Measurements from ENCODE around the gene IGSF6. TPM values are rescaled to one million over a fixed set of nuclear protein-coding genes. Genes with fewer than 3 reads are reported as not detected.

IGSF6 gene
- total and polyA plus RNA-seq, 2 of the 13 experiments (the other 11 are each of a cell fraction or from before 2014, with no cell fraction given) = not detected

DNA sequence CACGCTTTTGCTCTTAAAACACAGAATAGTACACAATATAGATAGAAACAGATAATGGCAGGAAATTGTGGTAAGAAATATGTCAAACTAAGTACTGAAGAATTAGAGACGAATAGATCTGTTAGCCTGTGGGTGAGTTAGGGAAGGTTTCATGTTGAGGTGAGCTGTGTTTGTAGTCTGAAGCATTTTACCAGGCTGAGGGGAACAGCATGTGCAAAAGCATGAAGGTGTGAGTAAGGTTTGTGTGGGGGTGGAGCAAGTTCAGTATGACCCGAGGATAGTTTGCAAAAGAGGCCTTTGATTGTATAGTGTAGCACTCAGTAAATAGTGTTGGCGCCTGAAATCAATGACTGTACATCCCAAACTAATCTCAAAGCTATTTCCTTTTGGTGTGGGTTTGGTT, 13.8 kb downstream of the IGSF6 start (continued):
- TF ChIP-seq, protein P1, sequence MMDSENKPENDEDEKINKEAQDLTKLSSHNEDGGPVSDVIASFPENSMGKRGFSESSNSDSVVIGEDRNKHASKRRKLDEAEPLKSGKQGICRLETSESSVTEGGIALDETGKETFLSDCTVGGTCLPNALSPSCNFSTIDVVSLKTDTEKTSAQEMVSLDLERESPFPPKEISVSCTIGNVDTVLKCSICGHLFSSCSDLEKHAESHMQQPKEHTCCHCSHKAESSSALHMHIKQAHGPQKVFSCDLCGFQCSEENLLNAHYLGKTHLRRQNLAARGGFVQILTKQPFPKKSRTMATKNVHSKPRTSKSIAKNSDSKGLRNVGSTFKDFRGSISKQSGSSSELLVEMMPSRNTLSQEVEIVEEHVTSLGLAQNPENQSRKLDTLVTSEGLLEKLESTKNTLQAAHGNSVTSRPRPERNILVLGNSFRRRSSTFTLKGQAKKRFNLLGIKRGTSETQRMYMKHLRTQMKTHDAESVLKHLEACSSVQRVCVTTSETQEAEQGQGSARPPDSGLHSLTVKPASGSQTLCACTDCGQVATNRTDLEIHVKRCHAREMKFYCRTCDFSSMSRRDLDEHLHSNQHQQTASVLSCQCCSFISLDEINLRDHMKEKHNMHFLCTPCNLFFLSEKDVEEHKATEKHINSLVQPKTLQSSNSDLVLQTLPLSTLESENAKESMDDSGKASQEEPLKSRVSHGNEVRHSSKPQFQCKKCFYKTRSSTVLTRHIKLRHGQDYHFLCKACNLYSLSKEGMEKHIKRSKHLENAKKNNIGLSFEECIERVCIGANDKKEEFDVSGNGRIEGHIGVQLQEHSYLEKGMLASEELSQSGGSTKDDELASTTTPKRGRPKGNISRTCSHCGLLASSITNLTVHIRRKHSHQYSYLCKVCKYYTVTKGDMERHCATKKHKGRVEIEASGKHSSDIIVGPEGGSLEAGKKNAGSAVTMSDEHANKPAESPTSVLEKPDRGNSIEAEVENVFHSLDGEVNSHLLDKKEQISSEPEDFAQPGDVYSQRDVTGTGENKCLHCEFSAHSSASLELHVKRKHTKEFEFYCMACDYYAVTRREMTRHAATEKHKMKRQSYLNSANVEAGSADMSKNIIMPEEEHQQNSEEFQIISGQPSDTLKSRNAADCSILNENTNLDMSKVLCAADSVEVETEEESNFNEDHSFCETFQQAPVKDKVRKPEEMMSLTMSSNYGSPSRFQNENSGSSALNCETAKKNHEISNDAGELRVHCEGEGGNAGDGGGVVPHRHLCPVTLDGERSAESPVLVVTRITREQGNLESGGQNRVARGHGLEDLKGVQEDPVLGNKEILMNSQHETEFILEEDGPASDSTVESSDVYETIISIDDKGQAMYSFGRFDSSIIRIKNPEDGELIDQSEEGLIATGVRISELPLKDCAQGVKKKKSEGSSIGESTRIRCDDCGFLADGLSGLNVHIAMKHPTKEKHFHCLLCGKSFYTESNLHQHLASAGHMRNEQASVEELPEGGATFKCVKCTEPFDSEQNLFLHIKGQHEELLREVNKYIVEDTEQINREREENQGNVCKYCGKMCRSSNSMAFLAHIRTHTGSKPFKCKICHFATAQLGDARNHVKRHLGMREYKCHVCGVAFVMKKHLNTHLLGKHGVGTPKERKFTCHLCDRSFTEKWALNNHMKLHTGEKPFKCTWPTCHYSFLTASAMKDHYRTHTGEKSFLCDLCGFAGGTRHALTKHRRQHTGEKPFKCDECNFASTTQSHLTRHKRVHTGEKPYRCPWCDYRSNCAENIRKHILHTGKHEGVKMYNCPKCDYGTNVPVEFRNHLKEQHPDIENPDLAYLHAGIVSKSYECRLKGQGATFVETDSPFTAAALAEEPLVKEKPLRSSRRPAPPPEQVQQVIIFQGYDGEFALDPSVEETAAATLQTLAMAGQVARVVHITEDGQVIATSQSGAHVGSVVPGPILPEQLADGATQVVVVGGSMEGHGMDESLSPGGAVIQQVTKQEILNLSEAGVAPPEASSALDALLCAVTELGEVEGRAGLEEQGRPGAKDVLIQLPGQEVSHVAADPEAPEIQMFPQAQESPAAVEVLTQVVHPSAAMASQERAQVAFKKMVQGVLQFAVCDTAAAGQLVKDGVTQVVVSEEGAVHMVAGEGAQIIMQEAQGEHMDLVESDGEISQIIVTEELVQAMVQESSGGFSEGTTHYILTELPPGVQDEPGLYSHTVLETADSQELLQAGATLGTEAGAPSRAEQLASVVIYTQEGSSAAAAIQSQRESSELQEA (CRISPR knock-in tag; IDR thresholded peaks at IDR 0.05; ENCODE audit: not compliant biosample characterization) = no peak
- TF ChIP-seq ZMYM2 (CRISPR knock-in tag; IDR thresholded peaks at IDR 0.05) (peak; percentile 93), HCFC1 (IDR thresholded peaks at IDR 0.05; ENCODE audit: low read depth, low read length) (no peak), IKZF1 (IDR thresholded peaks at IDR 0.05) (no peak), BCL6 (CRISPR knock-in tag; IDR thresholded peaks at IDR 0.05) (peak; percentile 73), KLF13 (CRISPR knock-in tag; IDR thresholded peaks at IDR 0.05) (no peak), CAMTA2 (CRISPR knock-in tag; IDR thresholded peaks at IDR 0.05; ENCODE audit: borderline replicate concordance) (no peak), ATM (IDR thresholded peaks at IDR 0.05; ENCODE audit: borderline replicate concordance) (no peak), ARNT (IDR thresholded peaks at IDR 0.05) (no peak), SMAD1 (CRISPR knock-in tag; IDR thresholded peaks at IDR 0.05; ENCODE audit: borderline replicate concordance, low read depth) (no peak), SAP130 (CRISPR knock-in tag; IDR thresholded peaks at IDR 0.05; ENCODE audit: low read depth) (peak; percentile 79), KDM3A (CRISPR knock-in tag; IDR thresholded peaks at IDR 0.05; ENCODE audit: low read depth) (no peak; the same call in 1 of the 2 replicates), RXRA (CRISPR knock-in tag; IDR thresholded peaks at IDR 0.05) (peak; percentile 64; the same call in 1 of the 2 replicates), SIN3A (IDR thresholded peaks at IDR 0.05; ENCODE audit: borderline replicate concordance, low read depth, low read length) (no peak), GATAD2A (CRISPR knock-in tag; IDR thresholded peaks at IDR 0.05) (peak; percentile 81), ZNF746 (CRISPR knock-in tag; IDR thresholded peaks at IDR 0.05) (no peak), ATAD3A (CRISPR knock-in tag; IDR thresholded peaks at IDR 0.05) (no peak), MTF1 (CRISPR knock-in tag; IDR thresholded peaks at IDR 0.05) (no peak), NFATC3 (CRISPR knock-in tag; IDR thresholded peaks at IDR 0.05) (no peak), ZBTB20 (CRISPR knock-in tag; IDR thresholded peaks at IDR 0.05; ENCODE audit: borderline replicate concordance, low read depth) (peak; percentile 97), ZNF10 (CRISPR knock-in tag; IDR thresholded peaks at IDR 0.05; ENCODE audit: borderline replicate concordance, low read depth) (no peak), DPF2 (CRISPR knock-in tag; IDR thresholded peaks at IDR 0.05; ENCODE audit: borderline replicate concordance, low read depth) (peak; percentile 59; the same call in 1 of the 2 replicates), RBFOX2 (IDR thresholded peaks at IDR 0.05; ENCODE audit: low read depth, low read length) (no peak), YY1 (IDR thresholded peaks at IDR 0.05; ENCODE audit: insufficient read depth, insufficient replicate concordance, low read depth, low read length) (no peak), SCMH1 (CRISPR knock-in tag; IDR thresholded peaks at IDR 0.05; ENCODE audit: borderline replicate concordance) (no peak), ZBTB7B (CRISPR knock-in tag; IDR thresholded peaks at IDR 0.05) (no peak), KDM5B (CRISPR knock-in tag; IDR thresholded peaks at IDR 0.05; ENCODE audit: borderline replicate concordance) (no peak)
